ENCODE results near the gene GBX1. TPM values are rescaled to one million over a fixed set of nuclear protein-coding genes. Genes with fewer than 3 reads are reported as not detected.

The GBX1 gene
- total RNA-seq, 2 donors from 2014 or later = not detected

- DNase-seq (ENCODE audit: low spot score) = no peak
- intact Hi-C loops (cut with DNase I) = no loop called here
Measured at GRCh38 chr7:151146761-151147160, 20.7 kb downstream of the GBX1 start.

- DNase-seq (ENCODE audit: low spot score) = no peak
- intact Hi-C loops (cut with DNase I) = no loop called here
Measured at GRCh38 chr7:151144387-151144786, 23.1 kb downstream of the GBX1 start.

- intact Hi-C loops (cut with DNase I) = no loop called here
- peak; percentile 78 for DNase-seq (ENCODE audit: low spot score)
Measured at GRCh38 chr7:151143261-151144015, 24.1 kb downstream of the GBX1 start.

GRCh38 chr7:151142686-151143040, 24.8 kb downstream of the GBX1 start:
- peak; percentile 67 for DNase-seq (ENCODE audit: low spot score)
- intact Hi-C loops (cut with DNase I) = no loop called here

- intact Hi-C loops (cut with DNase I) = no loop called here
- DNase-seq (ENCODE audit: low spot score) = peak; percentile 70
Measured at GRCh38 chr7:151141855-151142685, 25.4 kb downstream of the GBX1 start.

GRCh38 chr7:151141311-151141854, 26.1 kb downstream of the GBX1 start:
- no peak for DNase-seq (ENCODE audit: low spot score)
- intact Hi-C loops (cut with DNase I) = no loop called here

GRCh38 chr7:151140826-151141225, 26.7 kb downstream of the GBX1 start:
- intact Hi-C loops (cut with DNase I) = no loop called here
- peak; percentile 47 for DNase-seq (ENCODE audit: low spot score)

GRCh38 chr7:151139791-151140190, 27.7 kb downstream of the GBX1 start:
- DNase-seq (ENCODE audit: low spot score) = peak; percentile 61
- intact Hi-C loops (cut with DNase I) = loop anchor here in 1 of 2 donors (1.0 to 10.0 kb wide), 2 partner anchors 19 to 75 kb away; partner anchors contain the start of gene H2BK1

GRCh38 chr7:151139071-151139790, 28.3 kb downstream of the GBX1 start:
- DNase-seq (ENCODE audit: low spot score) = peak; percentile 64
- intact Hi-C loops (cut with DNase I) = loop anchor here in 1 of 2 donors (1.0 to 10.0 kb wide), 2 partner anchors 19 to 76 kb away; partner anchors contain the start of gene H2BK1

- DNase-seq (ENCODE audit: low spot score) = peak; percentile 71
- intact Hi-C loops (cut with DNase I) = loop anchor here in 1 of 2 donors (10.0 kb wide), 1 partner anchor 76 kb away; the partner anchor contains the start of gene H2BK1
Measured at GRCh38 chr7:151138153-151138851, 29.2 kb downstream of the GBX1 start.

GRCh38 chr7:151137791-151138152, 29.7 kb downstream of the GBX1 start:
- peak; percentile 58 for DNase-seq (ENCODE audit: low spot score)
- intact Hi-C loops (cut with DNase I) = loop anchor here in 1 of 2 donors (10.0 kb wide), 1 partner anchor 77 kb away; the partner anchor contains the start of gene H2BK1

GRCh38 chr7:151137076-151137675, 30.3 kb downstream of the GBX1 start:
- DNase-seq (ENCODE audit: low spot score) = peak; percentile 56
- intact Hi-C loops (cut with DNase I) = loop anchor here in 1 of 2 donors (10.0 kb wide), 1 partner anchor 78 kb away; the partner anchor contains the start of gene H2BK1

- intact Hi-C loops (cut with DNase I) = loop anchor here in 1 of 2 donors (10.0 kb wide), 1 partner anchor 79 kb away; the partner anchor contains the start of gene H2BK1
- peak; percentile 67 for DNase-seq (ENCODE audit: low spot score)
Measured at GRCh38 chr7:151135866-151136843, 31.3 kb downstream of the GBX1 start.

GRCh38 chr7:151135525-151135845, 32.0 kb downstream of the GBX1 start:
- intact Hi-C loops (cut with DNase I) = loop anchor here in 1 of 2 donors (10.0 kb wide), 1 partner anchor 79 kb away; the partner anchor contains the start of gene H2BK1
- DNase-seq (ENCODE audit: low spot score) = peak; percentile 57

GRCh38 chr7:151134743-151135524, 32.6 kb downstream of the GBX1 start:
- intact Hi-C loops (cut with DNase I) = loop anchor here in 1 of 2 donors (10.0 kb wide), 1 partner anchor 80 kb away; the partner anchor contains the start of gene H2BK1
- peak; percentile 57 for DNase-seq (ENCODE audit: low spot score)
